ENCODE results near the gene ADAMTS12. TPM values are rescaled to one million over a fixed set of nuclear protein-coding genes. Genes with fewer than 3 reads are reported as not detected.
A peak's percentile ranks its signal among the peaks of the same experiment; 100 is the strongest.

ADAMTS12 gene
- total RNA-seq, 1 experiment from 2014 or later: 6.2 TPM

DNA sequence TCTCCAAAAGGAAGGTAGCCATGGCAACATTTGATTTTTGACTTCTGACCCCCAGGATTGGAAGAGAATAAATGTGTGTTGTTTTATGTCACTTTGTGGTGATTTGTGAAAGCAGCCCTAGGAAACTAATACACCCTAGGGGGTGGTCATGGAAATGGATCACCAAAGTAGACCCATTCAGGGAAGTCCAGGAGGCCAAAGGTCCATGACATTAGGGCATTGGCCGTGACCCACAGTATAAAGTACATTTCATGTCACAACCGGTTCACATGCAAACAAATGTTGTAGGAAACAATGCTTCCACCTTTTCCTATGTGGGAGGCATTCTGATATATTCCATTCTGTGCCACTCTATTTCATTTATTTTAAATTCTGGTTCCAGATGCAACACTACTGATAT is 128.4 kb downstream of the ADAMTS12 start:
- Histone ChIP-seq H3K27me3 (ENCODE audit: insufficient read depth, low read length) (no peaks in the 10 kb centered on the region), H4K5ac (ENCODE audit: insufficient read length, low read depth, low read length) (no peak overlapping the region), H3K4me2 (ENCODE audit: insufficient read depth, insufficient read length, low read length) (no peak overlapping the region), H2AK5ac (ENCODE audit: insufficient read length, low read length) (no peak overlapping the region), H2BK12ac (ENCODE audit: insufficient read length, low read depth, low read length) (no peak overlapping the region), H3K9me3 (ENCODE audit: control insufficient read depth, low read depth, low read length) (no peaks in the 10 kb centered on the region), H3K23ac (ENCODE audit: insufficient read length, low read depth, low read length) (no peak overlapping the region), H2BK15ac (ENCODE audit: low read depth, low read length) (no peak overlapping the region), H3K4me1 (ENCODE audit: insufficient read depth, low read length) (peaks cover 21% of the 10 kb centered on the region), H4K91ac (ENCODE audit: insufficient read length, low read depth, low read length) (no peak overlapping the region), H3K79me2 (ENCODE audit: insufficient read depth, low read length) (no peaks in the 10 kb centered on the region), H3K23me2 (ENCODE audit: insufficient read length, low read depth, low read length, poor library complexity, severe bottlenecking) (no peaks in the 10 kb centered on the region), H3K4ac (ENCODE audit: low read depth, low read length) (no peak overlapping the region), H3K14ac (ENCODE audit: insufficient read depth, low read length) (no peak overlapping the region), H3K79me1 (ENCODE audit: insufficient read depth, low read depth, low read length, poor library complexity, severe bottlenecking) (no peaks in the 10 kb centered on the region), H3K18ac (ENCODE audit: insufficient read length, low read depth, low read length) (no peak overlapping the region), H2BK120ac (ENCODE audit: low read depth, low read length, poor library complexity, severe bottlenecking) (no peak overlapping the region), H3T11ph (ENCODE audit: low read length) (no peak overlapping the region), H2BK5ac (ENCODE audit: insufficient read length, low read length) (no peak overlapping the region), H3K56ac (ENCODE audit: insufficient read length, low read depth, low read length) (no peak overlapping the region), H2AFZ (ENCODE audit: low read length) (no peak overlapping the region), H3K9ac (ENCODE audit: extremely low read depth, insufficient read length, low read length) (no peak overlapping the region), H2BK20ac (ENCODE audit: low read depth, low read length, poor library complexity, severe bottlenecking) (no peak overlapping the region), H3K27ac (ENCODE audit: insufficient read length, low read depth, low read length) (no peak overlapping the region), H4K20me1 (ENCODE audit: control insufficient read depth, insufficient read depth, insufficient read length) (no peaks in the 10 kb centered on the region), H4K8ac (replicated peaks; ENCODE audit: insufficient read length, low read depth, low read length) (no peak overlapping the region)
- no CpG with 5 or more reads among the region's 2 CpGs for WGBS (ENCODE audit: extremely low coverage, insufficient read length, low lambda C conversion rate)
- DNase-seq: no peak
- no peak overlapping the region for H3K4me3 Mint-ChIP-seq
- peaks cover 48 to 58% of the 10 kb centered on the region in 2 experiments for H3K4me1 Mint-ChIP-seq
- TF ChIP-seq, protein P1, sequence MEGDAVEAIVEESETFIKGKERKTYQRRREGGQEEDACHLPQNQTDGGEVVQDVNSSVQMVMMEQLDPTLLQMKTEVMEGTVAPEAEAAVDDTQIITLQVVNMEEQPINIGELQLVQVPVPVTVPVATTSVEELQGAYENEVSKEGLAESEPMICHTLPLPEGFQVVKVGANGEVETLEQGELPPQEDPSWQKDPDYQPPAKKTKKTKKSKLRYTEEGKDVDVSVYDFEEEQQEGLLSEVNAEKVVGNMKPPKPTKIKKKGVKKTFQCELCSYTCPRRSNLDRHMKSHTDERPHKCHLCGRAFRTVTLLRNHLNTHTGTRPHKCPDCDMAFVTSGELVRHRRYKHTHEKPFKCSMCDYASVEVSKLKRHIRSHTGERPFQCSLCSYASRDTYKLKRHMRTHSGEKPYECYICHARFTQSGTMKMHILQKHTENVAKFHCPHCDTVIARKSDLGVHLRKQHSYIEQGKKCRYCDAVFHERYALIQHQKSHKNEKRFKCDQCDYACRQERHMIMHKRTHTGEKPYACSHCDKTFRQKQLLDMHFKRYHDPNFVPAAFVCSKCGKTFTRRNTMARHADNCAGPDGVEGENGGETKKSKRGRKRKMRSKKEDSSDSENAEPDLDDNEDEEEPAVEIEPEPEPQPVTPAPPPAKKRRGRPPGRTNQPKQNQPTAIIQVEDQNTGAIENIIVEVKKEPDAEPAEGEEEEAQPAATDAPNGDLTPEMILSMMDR (conservative IDR thresholded peaks at IDR 0.05): no peak
- H3K9me3 Mint-ChIP-seq: no peaks in the 10 kb centered on the region; a peak in 1 of 5 replicates
- H3K27me3 Mint-ChIP-seq (ENCODE audit: low read depth): no peaks in the 10 kb centered on the region
- H3K36me3 Mint-ChIP-seq (ENCODE audit: insufficient read depth in 1 of 3, low read depth in 3 of 3): no peaks in the 10 kb centered on the region
- H3K27ac Mint-ChIP-seq: peak overlapping the region in 1 of 3 experiments; percentile 76; a peak in 1 of 7 replicates

Measured in H9 (cell line).